HG02852 (cell line): Measurements from ENCODE around the gene GOLGA2.
"Not testable (repeated sequence)": the region's sequence is repeated elsewhere in the genome, so short reads cannot be mapped to it uniquely, and the experiment has no call there.

ENCODE experiments used
- ATAC-seq: cut with Tn5 transposase; IDR thresholded peaks from one replicate; pipeline ENCODE4 v1.9.1; 2021; ENCODE audit warnings: mild to moderate bottlenecking, moderate library complexity; ENCODE audit not compliant: unreplicated experiment

GOLGA2 gene

GRCh38 chr9:128243215-128244018, 32.4 kb downstream of the GOLGA2 start:
- ATAC-seq: no peak

- ATAC-seq: no peak
These were observed 33.0 kb downstream of the GOLGA2 start for GRCh38 chr9:128242828-128243214.

- no peak for ATAC-seq
These were observed 33.7 kb downstream of the GOLGA2 start for GRCh38 chr9:128242124-128242523.

GRCh38 chr9:128233817-128234406, 41.9 kb downstream of the GOLGA2 start:
- ATAC-seq: no peak

GRCh38 chr9:128232528-128233428, 43.0 kb downstream of the GOLGA2 start:
- ATAC-seq: no peak

- no peak for ATAC-seq
These were observed 43.9 kb downstream of the GOLGA2 start for GRCh38 chr9:128231638-128232527.

GRCh38 chr9:128230897-128231296, 44.9 kb downstream of the GOLGA2 start:
- not testable (repeated sequence) for ATAC-seq

GRCh38 chr9:128226412-128226801, 49.4 kb downstream of the GOLGA2 start:
- ATAC-seq: no peak

GRCh38 chr9:128225770-128226411, 49.9 kb downstream of the GOLGA2 start:
- ATAC-seq: no peak

GRCh38 chr9:128224877-128225276, 50.9 kb downstream of the GOLGA2 start:
- no peak for ATAC-seq

GRCh38 chr9:128222880-128223670, 52.7 kb downstream of the GOLGA2 start:
- no peak for ATAC-seq

- no peak for ATAC-seq
These were observed 53.8 kb downstream of the GOLGA2 start for GRCh38 chr9:128222026-128222425.

GRCh38 chr9:128219831-128220230, 56.0 kb downstream of the GOLGA2 start:
- ATAC-seq: no peak

GRCh38 chr9:128218518-128219389, 57.1 kb downstream of the GOLGA2 start:
- ATAC-seq: peak; percentile 84

GRCh38 chr9:128218172-128218517, 57.7 kb downstream of the GOLGA2 start:
- ATAC-seq: no peak

- ATAC-seq: no peak
These were observed 58.8 kb downstream of the GOLGA2 start for GRCh38 chr9:128216781-128217553.
